ENCODE measurements around the gene CRIP3.

- TF ChIP-seq CTCF (conservative IDR thresholded peaks at IDR 0.05) (no peak), EZH2 (IDR thresholded peaks at IDR 0.05; ENCODE audit: low read depth) (no peak)
Observed at GRCh38 chr6:43282060-43282459, 26.6 kb downstream of the CRIP3 start.

Data from PC-9 (cell line).